SHP77 (cell line): ENCODE results near the gene AMOTL1.
"Not testable (repeated sequence)": the region's sequence is repeated elsewhere in the genome, so short reads cannot be mapped to it uniquely, and the experiment has no call there.

Experiments
- DNase-seq, 2 experiments: peaks; one replicate each; lab custom pipeline; 2025; lab: John Stamatoyannopoulos, UW

Gene AMOTL1

DNA sequence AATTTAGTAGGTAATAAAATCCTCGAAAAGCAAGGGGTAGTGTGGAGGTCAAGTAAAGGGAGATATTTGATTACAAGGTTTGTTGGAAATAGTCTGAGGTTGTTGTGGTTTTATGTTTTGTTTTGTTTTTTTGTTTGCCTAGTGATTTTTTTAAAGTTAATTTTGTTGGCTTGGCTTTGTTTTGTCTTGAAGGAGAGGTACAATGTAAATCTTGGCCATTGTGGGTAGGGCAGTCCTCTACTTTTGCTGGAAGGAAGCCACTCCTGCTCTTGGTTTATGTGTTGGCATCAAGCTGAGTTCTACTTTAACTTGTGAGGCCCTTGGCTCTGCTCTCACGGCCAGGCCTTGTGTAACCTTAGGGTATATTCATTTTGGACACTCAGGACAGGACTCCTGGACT lies 3.2 kb downstream of the AMOTL1 start:
- no peak for DNase-seq

GRCh38 chr11:94771951-94772350 lies 3.8 kb downstream of the AMOTL1 start:
- DNase-seq, result no peak

DNA sequence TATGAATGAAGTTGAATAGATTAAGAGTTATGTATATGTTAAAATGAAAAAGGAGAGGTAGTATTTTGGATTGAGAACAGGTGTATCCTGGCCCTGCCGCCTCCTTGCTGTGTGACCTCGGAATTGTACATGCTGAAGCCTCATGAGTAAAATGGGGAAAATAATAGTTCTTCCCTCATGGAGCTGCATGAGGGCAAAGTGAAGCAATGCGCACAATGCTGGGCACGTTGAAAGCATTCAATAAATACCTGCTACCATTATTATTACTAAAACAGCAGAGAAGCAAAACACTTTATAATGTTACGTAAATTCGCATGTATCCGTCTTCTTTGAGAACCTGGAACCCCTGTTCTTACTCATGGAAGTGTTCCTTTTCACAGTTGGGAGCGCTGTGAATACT lies 5.7 kb downstream of the AMOTL1 start:
- no peak for DNase-seq

DNA sequence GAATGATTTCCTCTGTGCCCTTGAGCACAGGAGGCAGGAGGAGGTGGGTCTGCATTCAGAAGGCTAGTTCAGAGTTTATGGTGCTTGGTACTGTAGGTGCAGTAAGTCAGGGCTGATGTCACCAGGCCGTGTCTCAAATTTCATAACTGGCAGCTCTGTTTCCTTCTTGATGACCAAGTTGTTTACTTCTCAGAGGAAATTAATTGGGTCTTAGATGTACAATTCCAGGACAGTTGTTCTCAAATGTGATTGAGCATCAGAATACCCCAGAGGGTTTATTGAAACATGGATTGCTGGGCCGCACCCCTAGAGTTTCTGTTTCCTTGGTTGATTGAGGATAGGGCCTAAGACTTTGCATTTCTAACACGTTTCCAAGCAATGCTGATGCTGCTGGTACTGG lies 6.2 kb downstream of the AMOTL1 start:
- no peak for DNase-seq

- DNase-seq, result peak; percentile 57 to 61
These were observed 7.6 kb downstream of the AMOTL1 start for GRCh38 chr11:94775567-94776327.

DNA sequence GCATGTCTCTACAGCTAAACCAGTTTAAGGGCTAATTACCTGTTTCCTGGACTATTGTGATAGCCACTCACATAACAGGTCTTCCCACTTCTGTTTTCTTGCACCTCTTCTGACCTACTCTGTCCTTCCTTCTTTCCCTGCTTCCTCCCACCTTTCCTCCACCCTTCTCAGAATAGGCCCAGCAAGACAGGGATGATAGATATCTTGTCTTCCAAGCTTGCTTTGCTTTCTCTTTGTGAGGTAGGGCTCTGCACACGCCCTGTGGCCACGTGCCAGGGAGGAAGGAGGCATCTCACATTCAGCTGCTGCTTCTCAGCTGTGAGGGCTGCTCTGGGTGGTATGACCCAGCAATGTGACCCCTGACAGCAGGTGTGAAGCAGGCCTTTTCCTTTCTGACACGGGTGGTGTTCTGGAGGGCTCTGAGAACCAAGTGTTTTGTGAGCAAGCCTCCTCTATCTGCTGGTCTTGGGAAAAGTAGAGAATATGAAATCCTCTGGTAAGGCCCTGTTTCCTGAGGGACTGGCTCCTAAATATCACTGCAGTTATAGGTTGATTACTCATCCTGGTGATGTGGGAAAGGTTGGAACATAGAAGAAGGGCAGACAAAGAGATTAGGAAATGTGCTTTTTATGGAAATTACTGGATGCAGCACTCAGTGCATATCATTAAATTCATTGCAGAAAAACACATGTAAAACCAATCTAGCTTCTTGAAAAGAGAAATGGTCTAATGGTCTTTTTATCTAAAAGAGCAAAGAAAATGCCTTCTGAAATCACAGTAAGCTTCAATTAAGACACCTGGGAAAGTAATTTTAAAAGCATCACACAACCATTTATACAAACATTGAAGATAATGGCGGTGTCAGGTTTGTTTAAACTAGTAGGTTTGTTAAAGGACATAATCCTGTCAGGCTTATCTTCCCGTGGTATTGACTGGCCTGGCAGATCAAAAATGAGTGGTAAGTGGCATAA lies 8.5 kb downstream of the AMOTL1 start:
- peak; percentile 37 to 57 for DNase-seq

GRCh38 chr11:94780432-94780831 lies 12.3 kb downstream of the AMOTL1 start:
- no peak for DNase-seq

- no peak for DNase-seq
These were observed 13.7 kb downstream of the AMOTL1 start for GRCh38 chr11:94781837-94782236.

DNA sequence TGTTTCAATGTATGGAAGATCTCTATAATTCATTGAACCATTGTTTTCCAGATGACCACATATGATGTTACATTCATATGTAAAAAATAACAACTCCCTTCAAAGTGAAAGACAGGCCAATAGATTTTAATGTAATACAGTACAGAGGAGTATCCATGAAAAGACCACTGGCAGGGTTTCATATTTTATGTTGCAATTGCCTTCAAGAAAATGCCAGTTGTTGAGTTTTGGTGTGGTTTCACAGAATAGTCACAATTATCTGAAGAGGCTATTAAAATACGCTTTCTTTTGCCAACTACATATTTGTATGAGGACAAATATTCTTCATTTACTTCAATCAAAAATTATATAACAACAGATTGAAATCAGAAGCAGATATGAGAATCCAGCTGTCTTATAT lies 14.3 kb downstream of the AMOTL1 start:
- DNase-seq, result no peak

- no peak for DNase-seq
These were observed 16.7 kb downstream of the AMOTL1 start for GRCh38 chr11:94784884-94785283.

DNA sequence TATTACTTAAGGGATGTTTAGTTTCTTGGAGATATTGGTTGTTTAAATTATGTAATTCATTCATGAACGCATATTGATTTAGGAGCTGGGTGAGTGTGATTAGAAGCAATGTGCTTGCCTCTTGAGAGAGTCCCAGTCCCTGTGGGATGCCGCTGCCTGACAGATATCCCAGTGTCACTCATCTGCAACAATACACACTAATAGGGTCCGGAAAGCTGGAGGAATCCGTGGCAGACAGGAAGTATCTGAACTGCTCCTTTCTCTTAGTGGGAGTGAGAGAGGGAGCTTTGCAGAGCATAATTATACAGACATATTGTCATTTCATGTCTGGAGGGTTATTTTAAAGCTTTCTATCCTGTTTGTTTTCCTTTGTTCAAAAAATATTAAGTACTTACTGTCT lies 17.4 kb downstream of the AMOTL1 start:
- DNase-seq, result no peak

DNA sequence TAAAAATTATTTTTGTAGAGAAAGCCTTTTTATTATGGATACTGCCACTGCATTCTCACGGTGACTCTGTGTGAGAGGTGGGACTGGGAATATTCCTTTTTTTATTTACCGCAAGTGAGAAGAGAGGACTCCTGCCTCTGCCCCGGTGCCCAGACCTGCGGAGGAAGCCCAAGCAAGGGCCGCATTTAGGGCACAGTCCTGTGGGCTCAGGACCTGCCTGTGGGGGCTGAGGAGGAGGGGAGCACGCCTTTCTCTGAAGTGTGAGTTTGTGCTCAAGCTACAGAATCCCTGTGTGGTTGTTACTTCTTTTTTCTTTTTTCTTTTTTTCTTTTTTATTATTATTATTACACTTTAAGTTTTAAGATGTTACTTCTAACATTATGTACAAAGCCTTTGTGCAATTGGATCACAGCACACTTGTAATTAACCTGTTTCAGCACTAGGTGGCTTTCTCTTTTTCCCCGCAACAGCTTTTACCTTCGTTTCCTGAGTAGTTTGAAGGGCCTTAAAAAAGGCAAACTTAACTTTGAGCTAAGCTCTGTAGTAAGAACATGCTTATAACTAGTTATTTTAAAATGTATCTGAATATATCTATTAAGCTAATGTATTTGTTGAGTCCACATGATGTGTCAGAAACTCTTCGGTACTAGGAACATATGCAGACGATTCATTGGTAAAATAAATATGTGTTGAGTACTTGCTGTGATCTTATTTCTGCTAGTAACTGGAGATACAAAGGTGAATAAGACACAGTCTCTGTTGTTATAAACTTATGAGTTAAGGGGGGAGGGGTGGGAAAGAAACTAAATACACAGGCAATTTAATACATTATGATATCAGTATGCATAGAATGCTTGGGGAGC lies 18.3 kb downstream of the AMOTL1 start:
- DNase-seq, result peak; percentile 8 to 15

GRCh38 chr11:94787801-94788200 lies 19.6 kb downstream of the AMOTL1 start:
- DNase-seq, result no peak

GRCh38 chr11:94788396-94788795 lies 20.2 kb downstream of the AMOTL1 start:
- DNase-seq, result no peak

DNA sequence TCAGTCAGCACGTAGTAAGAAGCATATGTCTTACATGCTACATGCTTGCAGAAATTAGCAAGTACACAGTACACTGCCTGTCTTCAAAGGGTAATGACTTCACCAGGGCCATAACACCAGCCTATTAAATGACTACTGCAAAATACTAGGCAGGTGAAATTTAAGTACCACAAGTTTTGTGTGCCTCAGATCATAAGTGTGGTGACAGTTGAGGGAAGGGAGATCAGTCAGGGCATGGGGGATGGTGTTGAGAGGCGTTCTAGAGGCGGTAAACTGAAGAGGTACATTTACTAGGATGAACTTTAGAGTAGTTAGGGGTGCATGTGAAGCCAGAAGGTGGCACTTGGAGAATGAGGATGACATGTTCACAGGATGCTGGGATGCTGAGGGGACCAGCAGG lies 22.0 kb downstream of the AMOTL1 start:
- DNase-seq, result no peak

DNA sequence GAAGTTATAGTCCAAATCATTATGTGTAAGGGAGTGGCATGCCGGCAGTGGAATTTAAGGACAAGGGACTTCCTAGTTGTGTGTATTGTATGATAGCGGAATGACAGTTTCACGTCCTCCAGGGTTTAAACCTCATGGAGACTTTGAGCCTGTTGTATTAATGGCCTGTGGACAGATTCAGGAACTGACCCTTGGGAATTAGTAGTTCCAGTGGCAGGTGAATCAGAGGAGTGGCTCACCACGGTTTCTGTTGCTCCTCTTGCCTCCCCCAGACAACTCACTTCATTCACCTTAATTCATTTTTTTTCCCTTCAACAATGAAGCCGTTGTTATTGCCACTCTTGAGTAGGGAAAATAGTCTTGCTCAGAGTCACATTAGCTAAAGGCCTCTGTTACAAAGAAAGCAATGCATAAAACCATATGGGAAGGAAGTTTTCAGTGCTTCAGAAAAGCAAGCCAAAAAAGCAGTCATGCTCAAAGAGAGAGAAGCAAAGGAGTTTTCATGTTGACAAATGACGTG lies 22.6 kb downstream of the AMOTL1 start:
- no peak for DNase-seq

DNA sequence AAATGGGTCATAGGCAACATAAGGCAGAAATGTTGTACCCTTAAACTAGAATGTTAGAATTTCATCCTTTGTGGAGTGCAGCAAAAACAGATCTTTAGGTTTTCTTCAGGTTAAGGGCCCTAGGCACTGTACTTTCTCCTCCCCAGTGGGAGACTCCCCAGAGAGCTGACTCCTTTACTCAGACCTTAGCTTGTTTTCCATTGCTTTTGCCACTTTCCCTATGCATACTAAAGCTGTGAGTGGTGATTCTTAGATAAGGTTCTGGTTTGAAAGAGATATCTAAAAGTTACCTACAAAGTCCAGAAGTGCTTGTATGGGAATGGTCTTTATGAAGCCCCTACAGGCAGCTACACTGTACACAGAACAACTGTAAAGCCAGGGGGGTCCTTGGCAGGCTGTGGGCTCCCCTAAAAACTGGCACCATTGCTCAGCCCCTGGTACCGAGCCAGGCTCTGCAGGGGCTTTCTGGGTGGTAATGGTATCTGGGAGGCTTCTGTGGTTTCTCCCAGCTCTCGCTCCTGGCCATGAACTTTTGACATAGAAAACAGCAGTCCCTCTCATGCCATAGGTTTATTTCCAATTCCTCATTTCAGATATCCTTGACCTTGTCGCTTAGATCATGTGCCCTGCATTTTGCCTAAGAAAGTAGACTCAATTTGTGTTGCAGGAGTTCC lies 23.2 kb downstream of the AMOTL1 start:
- no peak for DNase-seq

- not testable (repeated sequence) for DNase-seq
These were observed 23.8 kb downstream of the AMOTL1 start for GRCh38 chr11:94791942-94792341.

GRCh38 chr11:94792451-94792850 lies 24.3 kb downstream of the AMOTL1 start:
- no peak for DNase-seq

GRCh38 chr11:94793002-94793401 lies 24.8 kb downstream of the AMOTL1 start:
- no peak for DNase-seq

DNA sequence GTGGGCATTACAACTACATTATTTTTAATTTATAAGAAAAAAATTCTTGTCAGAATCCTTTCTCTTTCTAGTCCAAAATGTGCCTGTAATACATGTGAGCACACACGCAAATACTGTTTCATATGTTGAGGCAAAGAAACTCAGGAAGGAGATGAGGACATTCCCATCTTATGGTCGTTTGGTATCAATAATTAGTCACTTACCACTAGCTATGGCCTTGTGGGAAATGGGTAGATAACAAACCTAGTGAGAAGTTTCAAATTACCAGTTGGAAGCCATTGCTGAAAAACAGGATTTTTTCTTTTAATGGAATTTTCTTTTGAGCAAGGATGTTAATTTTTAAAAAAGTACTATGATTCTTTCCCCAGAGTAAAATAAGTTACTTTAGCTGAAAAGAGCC lies 25.7 kb downstream of the AMOTL1 start:
- DNase-seq, result no peak
